ENCODE results near the gene OSBPL7. TPM values are rescaled to one million over a fixed set of nuclear protein-coding genes. Genes with fewer than 3 reads are reported as not detected.
"Not testable (repeated sequence)": the region's sequence is repeated elsewhere in the genome, so short reads cannot be mapped to it uniquely, and the experiment has no call there.

Gene OSBPL7
- total RNA-seq, 3 donors from 2014 or later (not counting 1 experiment from before 2014, with no cell fraction given): 113 to 162 (median 119) TPM

DNA sequence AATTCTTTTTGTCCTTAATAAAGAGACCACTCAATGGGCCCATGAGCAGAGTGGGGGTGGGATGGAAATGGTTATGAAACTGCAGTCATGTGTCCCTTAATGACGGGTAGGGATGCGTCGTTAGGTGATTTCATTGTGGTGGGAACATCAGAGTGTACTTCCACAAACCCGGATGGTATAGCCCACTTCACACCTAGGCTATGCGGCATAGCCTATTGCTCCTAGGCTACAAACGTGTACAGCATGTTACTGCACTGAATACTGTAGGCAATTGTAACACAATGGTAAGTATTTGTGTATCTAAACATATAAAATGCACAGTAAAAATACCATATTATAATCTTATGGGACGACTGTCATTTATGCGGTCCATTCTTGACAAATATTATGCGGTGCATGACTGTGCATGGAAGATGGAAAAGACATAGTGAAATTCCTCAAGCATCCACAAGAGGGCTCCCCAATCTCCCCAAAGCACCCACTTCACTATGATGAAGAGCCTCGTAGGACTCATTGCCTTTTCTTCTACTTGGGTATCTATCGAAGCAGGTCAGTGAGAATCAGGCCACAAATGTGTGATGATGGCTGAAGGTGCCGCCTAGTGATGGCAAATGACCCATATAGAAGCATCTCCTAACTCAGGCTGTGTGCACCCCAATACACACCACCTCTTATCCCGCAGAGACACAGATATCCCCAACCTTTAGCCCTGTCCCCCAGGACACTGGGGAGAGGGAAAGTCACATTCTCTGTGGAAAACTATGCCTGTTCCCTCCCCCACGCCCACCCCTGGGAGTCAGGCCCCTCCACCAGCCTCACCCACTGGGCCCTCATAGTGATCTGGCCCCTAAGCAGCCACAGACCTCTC is 45.0 kb downstream of the OSBPL7 start:
- intact Hi-C loops (cut with micrococcal nuclease): loop anchor here (1.0 to 5.0 kb wide), 3 partner anchors 14 to 116 kb away; no protein-coding TSS in a partner anchor
- ATAC-seq (peak; percentile 74 to 98 (median 92)), DNase-seq (peak in 1 of 2 donors; percentile 78)
- TF ChIP-seq, protein P1, sequence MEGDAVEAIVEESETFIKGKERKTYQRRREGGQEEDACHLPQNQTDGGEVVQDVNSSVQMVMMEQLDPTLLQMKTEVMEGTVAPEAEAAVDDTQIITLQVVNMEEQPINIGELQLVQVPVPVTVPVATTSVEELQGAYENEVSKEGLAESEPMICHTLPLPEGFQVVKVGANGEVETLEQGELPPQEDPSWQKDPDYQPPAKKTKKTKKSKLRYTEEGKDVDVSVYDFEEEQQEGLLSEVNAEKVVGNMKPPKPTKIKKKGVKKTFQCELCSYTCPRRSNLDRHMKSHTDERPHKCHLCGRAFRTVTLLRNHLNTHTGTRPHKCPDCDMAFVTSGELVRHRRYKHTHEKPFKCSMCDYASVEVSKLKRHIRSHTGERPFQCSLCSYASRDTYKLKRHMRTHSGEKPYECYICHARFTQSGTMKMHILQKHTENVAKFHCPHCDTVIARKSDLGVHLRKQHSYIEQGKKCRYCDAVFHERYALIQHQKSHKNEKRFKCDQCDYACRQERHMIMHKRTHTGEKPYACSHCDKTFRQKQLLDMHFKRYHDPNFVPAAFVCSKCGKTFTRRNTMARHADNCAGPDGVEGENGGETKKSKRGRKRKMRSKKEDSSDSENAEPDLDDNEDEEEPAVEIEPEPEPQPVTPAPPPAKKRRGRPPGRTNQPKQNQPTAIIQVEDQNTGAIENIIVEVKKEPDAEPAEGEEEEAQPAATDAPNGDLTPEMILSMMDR (IDR thresholded peaks at IDR 0.05): peak; percentile 77
- Mint-ChIP-seq H3K9me3 (no peaks in the 10 kb centered on the region), H3K4me3 (no peak overlapping the region), H3K4me1 (peaks cover 0 to 7% of the 10 kb centered on the region in 2 donors), H3K27ac (no peak overlapping the region), H3K36me3 (no peaks in the 10 kb centered on the region), H3K27me3 (ENCODE audit: low read depth in 2 of 2) (peaks cover 18 to 25% of the 10 kb centered on the region in 2 donors)
- no peak overlapping the region for H3K4me3 ChIP-seq (ENCODE audit: low read length)
- peaks cover 3% of the 10 kb centered on the region for H3K4me1 ChIP-seq (ENCODE audit: control insufficient read depth, insufficient read depth, low read length)
- peaks cover 4% of the 10 kb centered on the region for H3K27me3 ChIP-seq (ENCODE audit: control insufficient read depth, insufficient read depth, low read length)
- WGBS (ENCODE audit: insufficient coverage): 52% methylated on average over 10 of the region's 14 CpGs
- no peaks in the 10 kb centered on the region for H3K36me3 ChIP-seq (ENCODE audit: control insufficient read depth, insufficient read depth, low read length)
- no peaks in the 10 kb centered on the region for H3K9me3 ChIP-seq (ENCODE audit: control insufficient read depth, insufficient read depth, low read length)
- no peak overlapping the region for H3K27ac ChIP-seq (ENCODE audit: low read length)

DNA sequence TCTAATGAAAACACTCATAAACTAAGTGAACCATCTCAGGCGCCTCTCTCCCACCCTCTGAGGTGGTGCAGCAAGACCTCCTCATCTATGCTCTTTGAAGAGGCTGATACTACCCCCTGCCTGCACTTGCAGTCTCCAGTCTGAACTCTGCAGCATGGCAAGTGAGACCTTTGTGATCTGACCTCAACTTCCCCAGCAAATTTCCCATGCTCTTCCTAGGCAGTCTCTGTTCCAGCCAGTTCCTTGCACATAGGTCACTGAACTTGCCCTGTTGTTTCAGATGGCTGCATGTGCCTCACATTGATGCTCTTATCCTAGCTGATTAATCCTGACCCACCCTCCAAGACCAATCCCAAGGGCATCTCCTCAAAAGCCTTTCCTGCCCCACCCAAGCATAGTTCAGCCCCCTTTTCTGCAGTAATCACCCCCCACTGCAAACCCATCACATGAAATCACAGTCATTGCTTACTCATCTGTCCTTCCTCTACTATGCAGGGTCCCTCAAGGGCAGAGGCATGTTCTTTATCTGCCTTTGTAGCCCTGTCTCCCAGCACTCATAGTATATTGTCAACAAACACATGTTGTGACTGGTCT is 46.5 kb downstream of the OSBPL7 start:
- 82% methylated on average over 1 of the region's 1 CpG for WGBS (ENCODE audit: insufficient coverage)
- Mint-ChIP-seq H3K36me3 (no peaks in the 10 kb centered on the region), H3K27me3 (ENCODE audit: low read depth in 2 of 2) (peaks cover 18 to 25% of the 10 kb centered on the region in 2 donors), H3K4me1 (peaks cover 0 to 7% of the 10 kb centered on the region in 2 donors), H3K27ac (no peak overlapping the region), H3K4me3 (no peak overlapping the region), H3K9me3 (no peaks in the 10 kb centered on the region)
- ATAC-seq: no peak
- no peaks in the 10 kb centered on the region for H3K9me3 ChIP-seq (ENCODE audit: control insufficient read depth, insufficient read depth, low read length)
- H3K27ac ChIP-seq (ENCODE audit: low read length): no peak overlapping the region
- intact Hi-C loops (cut with micrococcal nuclease): loop anchor here (5.0 kb wide), 1 partner anchor 117 kb away; no protein-coding TSS in a partner anchor
- H3K36me3 ChIP-seq (ENCODE audit: control insufficient read depth, insufficient read depth, low read length): no peaks in the 10 kb centered on the region
- H3K4me1 ChIP-seq (ENCODE audit: control insufficient read depth, insufficient read depth, low read length): peaks cover 3% of the 10 kb centered on the region
- H3K4me3 ChIP-seq (ENCODE audit: low read length): no peak overlapping the region
- DNase-seq: no peak
- H3K27me3 ChIP-seq (ENCODE audit: control insufficient read depth, insufficient read depth, low read length): peaks cover 4% of the 10 kb centered on the region
- TF ChIP-seq, protein P1 (IDR thresholded peaks at IDR 0.05): no peak

DNA sequence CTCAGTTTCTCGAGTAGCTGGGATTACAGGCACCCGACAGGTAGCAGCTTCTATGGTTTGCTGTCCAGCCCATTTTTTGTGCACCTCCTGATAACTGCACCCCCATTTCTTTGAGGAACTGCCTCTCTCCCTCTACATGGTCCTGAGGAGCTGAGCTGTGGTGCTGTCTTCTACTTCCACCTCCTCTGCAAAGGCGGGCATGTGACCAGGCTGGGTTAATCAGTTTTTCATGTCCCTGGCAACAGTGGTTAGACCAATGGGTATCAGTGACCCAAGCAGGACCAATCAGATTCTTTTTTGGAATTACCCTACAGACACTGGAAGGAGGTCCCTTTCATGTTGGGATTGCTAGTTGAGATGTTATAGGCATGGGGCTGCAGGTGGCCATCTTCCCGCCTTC is 47.3 kb downstream of the OSBPL7 start:
- Histone ChIP-seq H3K27me3 (ENCODE audit: control insufficient read depth, insufficient read depth, low read length) (peaks cover 4% of the 10 kb centered on the region), H3K36me3 (ENCODE audit: control insufficient read depth, insufficient read depth, low read length) (no peaks in the 10 kb centered on the region), H3K9me3 (ENCODE audit: control insufficient read depth, insufficient read depth, low read length) (no peaks in the 10 kb centered on the region), H3K27ac (ENCODE audit: low read length) (no peak overlapping the region), H3K4me3 (ENCODE audit: low read length) (no peak overlapping the region), H3K4me1 (ENCODE audit: control insufficient read depth, insufficient read depth, low read length) (peaks cover 3% of the 10 kb centered on the region)
- H3K4me3 Mint-ChIP-seq: no peak overlapping the region
- no peak overlapping the region for H3K27ac Mint-ChIP-seq
- H3K27me3 Mint-ChIP-seq (ENCODE audit: low read depth in 2 of 2): peaks cover 18 to 25% of the 10 kb centered on the region in 2 donors
- 69% methylated on average over 4 of the region's 4 CpGs for WGBS (ENCODE audit: insufficient coverage)
- no peaks in the 10 kb centered on the region for H3K9me3 Mint-ChIP-seq
- DNase-seq (no peak), ATAC-seq (no peak)
- H3K4me1 Mint-ChIP-seq: peaks cover 0 to 7% of the 10 kb centered on the region in 2 donors
- TF ChIP-seq, protein P1 (IDR thresholded peaks at IDR 0.05): no peak
- H3K36me3 Mint-ChIP-seq: no peaks in the 10 kb centered on the region
- intact Hi-C loops (cut with micrococcal nuclease): no loop called here

DNA sequence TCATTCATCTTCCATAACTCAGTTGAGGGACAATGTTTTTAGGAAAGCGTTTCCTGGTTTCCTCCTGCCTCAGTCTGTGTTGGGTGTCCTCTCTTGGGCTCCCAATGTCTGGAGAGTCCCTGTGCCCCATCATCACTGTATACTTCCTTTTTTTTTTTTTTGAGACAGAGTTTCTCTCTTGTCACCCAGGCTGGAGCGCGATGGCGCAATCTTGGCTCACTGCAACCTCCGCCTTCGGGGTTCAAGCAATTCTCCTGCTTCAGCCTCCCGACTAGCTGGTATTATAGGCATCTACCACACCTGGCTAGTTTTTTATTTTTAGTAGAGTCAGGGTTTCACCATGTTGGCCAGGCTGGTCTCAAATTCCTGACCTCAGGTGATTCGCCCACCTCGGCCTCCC is 47.9 kb downstream of the OSBPL7 start:
- H3K9me3 Mint-ChIP-seq; H3K4me1 ChIP-seq (ENCODE audit: control insufficient read depth, insufficient read depth, low read length); H3K27me3 ChIP-seq (ENCODE audit: control insufficient read depth, insufficient read depth, low read length); ATAC-seq; H3K27ac Mint-ChIP-seq; H3K4me3 ChIP-seq (ENCODE audit: low read length); DNase-seq; H3K4me3 Mint-ChIP-seq; H3K9me3 ChIP-seq (ENCODE audit: control insufficient read depth, insufficient read depth, low read length); H3K36me3 Mint-ChIP-seq; H3K36me3 ChIP-seq (ENCODE audit: control insufficient read depth, insufficient read depth, low read length); H3K4me1 Mint-ChIP-seq; intact Hi-C loops (cut with micrococcal nuclease); H3K27ac ChIP-seq (ENCODE audit: low read length): not testable (repeated sequence)
- WGBS (ENCODE audit: insufficient coverage): 91% methylated on average over 8 of the region's 9 CpGs
- H3K27me3 Mint-ChIP-seq (ENCODE audit: low read depth in 2 of 2): peaks cover 18 to 25% of the 10 kb centered on the region in 2 donors

Data from natural killer cell (primary cell).